NCI-H774 (cell line): Measurements from ENCODE around the gene UTP14A.
A peak's percentile ranks its signal among the peaks of the same experiment; 100 is the strongest.

ENCODE experiments used
- DNase-seq: peaks from one replicate; lab custom pipeline; 2025; lab: John Stamatoyannopoulos, UW

The UTP14A gene

GRCh38 chrX:129945131-129945530 is 39.2 kb downstream of the UTP14A start:
- no peak for DNase-seq

DNA sequence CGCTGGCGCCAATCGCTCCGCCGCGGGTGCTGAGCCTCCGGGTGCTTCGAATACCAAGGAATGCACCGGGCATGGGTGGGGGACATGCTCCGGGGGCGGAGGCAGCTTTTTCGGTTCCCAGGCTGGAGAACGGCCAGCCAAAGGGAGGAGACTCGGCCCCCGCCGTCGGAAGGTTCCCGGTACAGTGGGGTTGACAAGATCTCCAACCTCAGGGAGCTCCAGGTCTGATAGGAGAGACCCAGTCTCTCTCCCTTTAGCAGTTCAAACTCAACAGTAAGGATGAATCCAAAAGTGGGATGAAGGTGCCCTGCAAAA is 47.3 kb downstream of the UTP14A start:
- DNase-seq, result no peak

- DNase-seq, result no peak
Measured at GRCh38 chrX:129953881-129954280, 47.9 kb downstream of the UTP14A start.

DNA sequence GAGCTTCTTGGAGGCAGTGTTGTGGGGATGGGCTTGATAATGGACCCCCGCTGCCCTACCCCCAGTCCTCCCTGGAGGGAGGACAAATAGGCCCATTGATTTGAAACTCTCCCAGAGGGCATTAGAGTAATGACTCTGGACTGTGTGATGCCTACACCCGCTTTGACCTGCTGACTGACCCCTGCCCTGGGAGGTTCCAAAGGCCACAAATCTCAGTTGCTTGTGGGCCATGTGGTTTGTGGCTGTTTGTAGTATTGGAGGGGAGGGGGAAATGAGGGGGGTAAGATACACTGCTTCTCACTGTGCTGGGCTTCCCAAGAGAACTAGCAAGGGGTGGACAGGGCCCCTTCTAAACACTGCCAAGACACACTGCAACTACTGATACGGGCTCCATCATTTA is 48.8 kb downstream of the UTP14A start:
- DNase-seq, result no peak

DNA sequence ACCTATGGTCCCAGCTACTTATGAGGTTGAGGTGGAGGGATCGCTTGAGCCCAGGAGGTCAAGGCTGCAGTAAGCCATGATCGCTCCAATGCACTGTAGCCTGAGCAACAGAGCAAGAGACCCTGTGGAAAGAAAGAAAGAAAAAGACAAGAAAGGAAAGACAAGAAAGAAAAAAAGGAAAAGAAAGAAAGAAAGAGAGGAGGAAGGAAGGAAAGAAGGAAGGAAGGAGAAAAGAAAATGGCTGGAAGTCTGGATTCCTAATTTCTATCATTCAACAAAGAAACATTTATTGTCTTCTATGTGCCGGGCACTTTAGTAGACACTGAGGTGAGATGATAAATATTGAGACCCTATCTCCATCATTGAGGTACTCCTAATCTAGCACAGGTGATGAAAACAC is 49.7 kb downstream of the UTP14A start:
- no peak for DNase-seq

DNA sequence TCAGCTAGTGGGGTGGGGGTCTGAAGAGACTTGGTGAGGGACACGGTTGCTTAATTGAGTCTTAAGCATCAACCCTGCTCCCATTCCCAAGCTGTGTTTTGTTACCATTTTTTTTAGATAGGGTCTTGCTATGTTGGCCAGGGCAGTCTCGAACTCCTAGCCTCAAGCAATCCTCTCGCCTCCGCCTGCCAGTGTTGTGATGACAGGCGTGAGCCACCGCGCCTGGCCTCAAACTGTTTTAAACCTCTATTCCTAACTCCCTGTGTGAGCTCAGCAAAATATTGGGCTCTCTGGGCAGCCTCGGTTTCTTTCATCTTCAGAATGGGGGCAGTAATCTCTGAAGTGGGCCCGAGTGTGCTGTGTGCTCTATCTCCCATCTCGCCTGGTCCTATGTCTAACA is 50.2 kb downstream of the UTP14A start:
- DNase-seq, result no peak

- no peak for DNase-seq
Measured at GRCh38 chrX:129956765-129957164, 50.8 kb downstream of the UTP14A start.

DNA sequence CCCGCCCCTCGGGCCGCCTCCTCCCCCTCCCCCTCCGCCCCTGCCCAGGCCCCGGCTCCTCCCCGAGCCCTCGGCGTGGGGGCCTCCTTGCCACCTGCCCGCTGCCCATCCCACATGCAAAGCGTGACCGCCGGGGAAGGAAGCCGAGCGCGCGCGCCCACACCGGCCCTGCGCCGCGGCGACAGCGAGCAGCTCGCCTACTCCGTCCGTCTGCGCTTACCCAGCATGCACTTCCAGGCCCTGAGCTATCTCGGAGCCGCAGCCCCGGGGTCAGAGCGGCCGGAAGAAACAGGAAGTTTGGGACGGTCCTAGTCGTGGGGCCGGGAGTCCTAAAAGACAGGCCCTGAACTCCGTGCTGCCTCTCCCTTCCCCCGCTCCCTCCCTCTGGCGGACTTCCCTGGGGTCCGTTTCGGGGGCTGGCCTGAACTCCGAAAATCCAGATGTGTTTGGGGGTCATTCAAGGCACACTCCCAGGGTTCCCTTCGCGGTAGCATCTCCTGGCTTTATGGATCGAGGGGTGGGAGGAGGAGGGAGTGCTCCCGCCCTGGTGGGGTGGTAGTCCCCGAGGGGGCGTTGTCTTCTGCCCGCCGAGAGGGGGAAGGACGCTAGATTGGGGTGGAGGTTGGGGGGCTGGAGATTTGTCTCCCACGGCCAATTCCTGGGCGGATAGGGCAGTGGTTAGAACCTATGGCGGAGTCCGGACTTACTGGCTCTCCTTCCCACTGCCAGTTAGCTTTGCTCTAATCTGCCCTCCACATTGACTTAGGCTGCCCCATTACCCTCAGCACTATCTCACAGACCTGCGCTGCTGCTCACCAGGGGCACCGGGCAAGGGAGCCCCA is 51.5 kb downstream of the UTP14A start:
- DNase-seq, result peak; percentile 54

GRCh38 chrX:129958083-129958465 is 52.1 kb downstream of the UTP14A start:
- DNase-seq, result no peak

GRCh38 chrX:129958814-129959492 is 53.0 kb downstream of the UTP14A start:
- no peak for DNase-seq

GRCh38 chrX:129959493-129959832 is 53.5 kb downstream of the UTP14A start:
- no peak for DNase-seq

GRCh38 chrX:129961180-129962083 is 55.5 kb downstream of the UTP14A start:
- peak; percentile 69 for DNase-seq

DNA sequence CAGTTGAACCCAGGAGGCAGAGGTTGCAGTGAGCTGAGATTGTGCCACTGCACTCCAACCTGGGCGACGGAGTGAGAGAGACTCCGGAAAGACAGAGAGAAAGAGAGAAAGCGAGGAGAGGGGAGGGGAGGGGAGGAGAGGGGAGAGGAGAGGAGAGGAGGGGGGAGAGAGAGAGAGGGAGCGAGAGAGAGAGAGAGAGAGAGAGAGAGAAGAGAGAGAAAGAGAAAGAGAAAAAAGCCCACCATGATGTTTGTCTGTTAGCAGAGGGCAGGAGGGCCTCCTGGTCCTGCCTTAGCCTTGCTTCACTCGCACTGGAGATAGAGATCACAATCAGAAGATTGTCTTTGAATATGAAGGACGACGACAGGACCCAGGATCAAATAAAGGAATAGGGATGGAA is 57.8 kb downstream of the UTP14A start:
- DNase-seq, result no peak

GRCh38 chrX:129965166-129965565 is 59.2 kb downstream of the UTP14A start:
- no peak for DNase-seq

GRCh38 chrX:129968968-129969367 is 63.0 kb downstream of the UTP14A start:
- DNase-seq, result no peak

- no peak for DNase-seq
Measured at GRCh38 chrX:129976441-129976840, 70.5 kb downstream of the UTP14A start.
